ENCODE data around the gene TPCN2.

Gene TPCN2

DNA sequence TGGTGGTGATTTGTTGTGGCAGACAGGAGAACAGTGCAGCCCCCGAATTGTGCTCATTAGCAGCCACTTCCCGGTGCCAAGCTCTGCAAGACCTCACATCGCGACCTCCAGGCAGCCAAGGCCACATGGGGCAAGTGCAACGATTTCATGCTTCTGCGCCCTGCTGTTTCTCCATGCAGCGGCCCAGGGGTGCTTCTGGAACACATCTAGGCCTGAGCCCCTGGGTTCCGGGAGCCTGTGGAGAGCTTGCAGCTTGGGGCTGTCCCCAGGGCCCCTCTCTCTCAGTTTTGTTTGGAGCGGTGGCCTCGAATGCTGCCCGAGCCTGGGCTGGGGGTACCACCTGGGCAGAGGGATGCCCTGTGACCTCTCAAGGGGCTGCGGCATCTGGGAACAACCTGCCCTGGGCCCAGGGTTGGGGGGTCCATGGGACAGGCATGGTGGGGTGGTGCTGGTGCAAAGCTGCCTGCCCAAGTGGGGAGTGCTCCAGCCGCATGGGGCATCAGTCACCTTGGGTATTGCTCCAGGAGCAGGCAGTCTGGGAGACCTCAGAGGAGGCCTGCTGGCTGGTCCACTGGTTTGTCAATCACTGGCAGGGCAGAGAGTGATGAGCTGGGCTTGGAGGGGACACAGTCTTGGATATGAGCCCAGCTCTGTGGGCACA is 51.9 kb downstream of the TPCN2 start:
- Histone ChIP-seq H3K27me3 (ENCODE audit: control insufficient read depth in 5 of 5, insufficient read depth in 4 of 5, low read length in 5 of 5) (peaks cover 0 to 23% (median 6%) of the 10 kb centered on the region in 5 donors), H3K4me1 (ENCODE audit: control insufficient read depth in 5 of 5, insufficient read depth in 5 of 5, low read length in 5 of 5) (peaks cover 0 to 10% (median 7%) of the 10 kb centered on the region in 5 donors), H3K36me3 (ENCODE audit: control insufficient read depth in 5 of 5, insufficient read depth in 5 of 5, low read length in 5 of 5) (peaks cover 0 to 5% (median 0%) of the 10 kb centered on the region in 5 donors), H3K9me3 (ENCODE audit: control insufficient read depth in 5 of 5, low read length in 5 of 5) (no peaks in the 10 kb centered on the region), H3K9ac (ENCODE audit: low read length in 5 of 5) (no peak overlapping the region), H3K27ac (ENCODE audit: low read depth, low read length) (no peak overlapping the region), H3K4me3 (ENCODE audit: low read depth in 1 of 5, low read length in 5 of 5) (no peak overlapping the region)

DNA sequence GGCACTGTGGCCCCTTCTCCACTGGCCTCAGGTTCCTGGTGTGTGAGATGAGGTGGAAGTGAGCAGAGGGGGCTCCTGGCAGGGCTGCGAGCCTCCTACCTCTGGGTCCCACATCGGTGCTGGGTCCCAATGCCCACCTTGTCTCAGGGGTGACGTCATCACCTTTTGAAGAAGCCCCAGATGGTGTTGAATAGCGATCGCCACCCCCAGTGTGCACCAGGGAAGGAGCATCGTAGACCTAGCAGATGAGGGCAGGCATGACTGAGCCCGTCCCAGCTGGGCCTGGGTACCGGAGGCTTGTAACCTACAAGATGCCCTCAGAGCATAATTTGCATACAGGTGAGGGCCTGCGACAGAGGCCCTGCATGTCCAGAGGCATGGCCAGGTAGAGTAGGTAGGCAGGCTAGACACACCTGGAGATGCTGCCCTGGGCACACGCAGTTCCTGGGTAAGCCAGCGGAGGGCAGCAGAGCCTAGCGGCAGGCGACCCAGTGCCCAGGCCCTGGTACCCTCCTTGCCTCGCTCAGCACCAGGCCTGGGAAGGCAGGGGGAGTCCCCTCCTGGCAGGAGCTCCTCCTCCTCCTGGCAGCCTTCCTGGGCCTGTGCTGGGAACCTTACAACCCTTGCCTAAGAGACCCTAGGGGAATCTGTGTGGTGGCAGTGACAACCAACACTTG is 52.5 kb downstream of the TPCN2 start:
- H3K9me3 ChIP-seq (ENCODE audit: control insufficient read depth in 5 of 5, low read length in 5 of 5) = no peaks in the 10 kb centered on the region
- peaks cover 0 to 27% (median 6%) of the 10 kb centered on the region in 5 donors for H3K27me3 ChIP-seq (ENCODE audit: control insufficient read depth in 5 of 5, insufficient read depth in 4 of 5, low read length in 5 of 5)
- H3K36me3 ChIP-seq (ENCODE audit: control insufficient read depth in 5 of 5, insufficient read depth in 5 of 5, low read length in 5 of 5) = peaks cover 0 to 5% (median 0%) of the 10 kb centered on the region in 5 donors
- no peak overlapping the region for H3K27ac ChIP-seq (ENCODE audit: low read depth, low read length)
- peaks cover 0 to 17% (median 10%) of the 10 kb centered on the region in 5 donors for H3K4me1 ChIP-seq (ENCODE audit: control insufficient read depth in 5 of 5, insufficient read depth in 5 of 5, low read length in 5 of 5)
- H3K4me3 ChIP-seq (ENCODE audit: low read depth in 1 of 5, low read length in 5 of 5) = no peak overlapping the region
- H3K9ac ChIP-seq (ENCODE audit: low read length in 5 of 5) = no peak overlapping the region

DNA sequence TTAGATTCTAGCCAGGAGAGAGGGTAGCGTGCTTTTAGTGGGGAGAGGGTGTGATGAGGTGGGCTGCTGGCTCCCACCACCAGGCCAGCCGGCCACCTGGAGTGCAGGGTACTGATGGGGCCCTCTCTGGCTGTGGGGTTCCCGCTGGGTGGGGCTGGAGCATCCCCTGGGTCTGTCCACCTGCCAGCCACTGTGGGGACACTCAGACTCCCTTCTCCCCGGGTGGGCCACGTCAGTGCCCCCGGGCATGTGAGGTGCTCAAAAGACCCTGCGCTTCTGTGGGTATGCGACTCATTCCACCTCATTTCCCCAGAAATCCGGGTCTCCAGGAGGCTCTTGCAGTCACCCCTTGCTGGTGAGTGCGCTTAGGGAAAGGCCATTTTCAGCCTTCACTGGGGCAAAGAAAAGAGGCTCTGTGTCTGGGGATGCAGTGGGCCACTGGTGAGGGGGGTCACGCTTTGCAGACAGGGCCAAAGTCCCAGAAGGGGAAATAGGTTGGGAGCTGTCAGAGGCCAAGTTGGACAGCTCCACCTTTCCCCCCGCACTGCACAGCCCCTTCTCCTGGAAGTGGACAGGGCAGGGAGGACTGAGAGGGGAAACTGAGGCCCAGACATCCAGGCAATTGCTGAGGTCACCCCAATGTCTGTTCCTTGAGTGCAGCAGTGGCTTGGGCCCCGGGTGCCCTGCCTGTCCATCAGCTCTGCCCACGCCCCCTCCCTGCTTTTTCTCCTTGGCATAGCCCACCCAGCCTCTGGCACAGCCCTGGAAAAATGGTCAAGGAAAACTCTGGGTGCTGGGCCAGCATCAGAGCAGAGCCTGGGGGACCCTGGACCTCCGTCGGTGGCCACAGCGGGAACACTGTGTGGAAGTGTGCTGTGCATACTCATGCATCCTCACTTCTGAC is 53.3 kb downstream of the TPCN2 start:
- no peak overlapping the region for H3K4me3 ChIP-seq (ENCODE audit: low read depth in 1 of 5, low read length in 5 of 5)
- H3K36me3 ChIP-seq (ENCODE audit: control insufficient read depth in 5 of 5, insufficient read depth in 5 of 5, low read length in 5 of 5) = no peaks in the 10 kb centered on the region
- H3K27ac ChIP-seq (ENCODE audit: low read depth, low read length) = no peak overlapping the region
- H3K9me3 ChIP-seq (ENCODE audit: control insufficient read depth in 5 of 5, low read length in 5 of 5) = no peaks in the 10 kb centered on the region
- no peak overlapping the region for H3K9ac ChIP-seq (ENCODE audit: low read length in 5 of 5)
- H3K27me3 ChIP-seq (ENCODE audit: control insufficient read depth in 5 of 5, insufficient read depth in 4 of 5, low read length in 5 of 5) = peaks cover 0 to 31% (median 6%) of the 10 kb centered on the region in 5 donors
- H3K4me1 ChIP-seq (ENCODE audit: control insufficient read depth in 5 of 5, insufficient read depth in 5 of 5, low read length in 5 of 5) = peaks cover 0 to 22% (median 10%) of the 10 kb centered on the region in 5 donors

DNA sequence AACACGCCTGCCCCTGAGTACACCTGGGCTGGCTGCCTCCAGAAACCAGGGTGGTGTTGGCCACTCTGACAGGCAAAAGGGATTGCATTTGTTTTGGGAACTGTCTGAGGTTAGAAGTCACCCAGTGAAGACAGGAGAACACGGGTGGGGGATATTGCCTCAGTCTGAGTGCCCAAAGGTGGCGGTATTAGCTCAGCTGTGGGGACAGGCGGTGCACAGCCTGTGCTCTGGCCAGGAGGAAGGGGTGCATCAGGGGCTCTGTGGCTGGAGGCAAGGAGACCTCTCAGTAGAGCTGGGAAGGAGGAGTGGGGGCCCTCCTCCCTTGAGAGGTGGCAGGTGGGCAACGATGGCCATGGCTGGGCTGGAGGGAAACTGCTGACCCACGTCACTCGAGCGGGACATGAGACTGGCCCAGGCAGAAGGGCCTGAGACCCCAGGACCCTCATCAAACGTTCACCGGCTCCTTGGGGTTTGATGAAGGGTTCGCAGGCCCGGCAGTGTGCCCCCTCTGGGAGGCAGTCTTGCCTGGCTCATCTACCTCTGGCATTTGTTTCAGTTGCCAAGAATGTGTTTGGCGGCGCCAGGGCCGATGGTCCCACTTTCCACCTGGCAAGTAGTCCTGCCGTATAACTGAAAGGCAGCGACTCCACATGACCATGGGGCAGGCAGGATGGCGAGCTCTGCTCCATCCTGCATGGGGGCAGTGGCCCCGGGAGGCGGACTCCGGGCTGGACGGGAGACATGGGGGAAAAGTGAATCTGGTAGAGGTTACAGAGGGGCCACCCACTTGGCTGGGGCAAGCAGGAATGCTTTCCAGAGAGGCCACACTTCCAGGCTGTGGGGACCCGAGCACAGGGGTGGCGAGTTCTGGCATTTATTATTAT is 54.2 kb downstream of the TPCN2 start:
- peaks cover 0 to 39% (median 7%) of the 10 kb centered on the region in 5 donors for H3K27me3 ChIP-seq (ENCODE audit: control insufficient read depth in 5 of 5, insufficient read depth in 4 of 5, low read length in 5 of 5)

DNA sequence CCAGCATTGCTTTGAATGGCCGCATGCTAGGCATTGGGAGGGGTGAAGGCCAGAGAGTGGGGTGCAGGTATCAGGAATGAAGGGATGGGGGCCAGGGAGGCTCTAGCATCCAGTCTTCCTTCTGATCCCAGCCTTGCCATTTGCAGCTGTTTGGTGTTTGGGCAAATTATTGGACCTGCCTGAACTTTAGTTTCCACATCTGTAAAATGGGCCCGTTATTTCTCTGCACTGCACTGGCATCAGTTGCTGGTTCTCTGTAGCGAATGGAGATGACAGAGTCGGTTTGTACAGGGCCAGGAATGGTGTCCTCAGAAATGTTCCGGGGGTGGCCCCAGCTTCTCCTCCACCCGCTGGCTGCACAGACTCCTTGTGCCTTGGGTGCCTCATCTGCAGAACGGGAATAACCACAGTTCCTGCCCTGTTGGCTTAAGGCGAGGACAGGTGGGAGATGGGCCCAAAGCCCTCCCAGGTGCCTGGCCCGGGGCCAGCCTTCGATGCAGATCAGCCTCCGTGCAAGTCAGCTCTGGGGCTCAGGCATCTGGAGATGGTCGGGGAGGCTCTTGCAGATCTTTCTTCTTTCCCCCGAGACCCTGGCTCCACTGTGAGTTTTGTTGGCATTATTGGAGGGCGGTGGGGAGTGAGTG is 55.6 kb downstream of the TPCN2 start:
- H3K36me3 ChIP-seq (ENCODE audit: control insufficient read depth in 5 of 5, insufficient read depth in 5 of 5, low read length in 5 of 5) = peaks cover 0 to 3% (median 0%) of the 10 kb centered on the region in 5 donors
- no peak overlapping the region for H3K27ac ChIP-seq (ENCODE audit: low read depth, low read length)
- H3K4me3 ChIP-seq (ENCODE audit: low read depth in 1 of 5, low read length in 5 of 5) = no peak overlapping the region
- H3K27me3 ChIP-seq (ENCODE audit: control insufficient read depth in 5 of 5, insufficient read depth in 4 of 5, low read length in 5 of 5) = peaks cover 0 to 41% (median 7%) of the 10 kb centered on the region in 5 donors
- no peak overlapping the region for H3K9ac ChIP-seq (ENCODE audit: low read length in 5 of 5)
- peaks cover 0 to 22% (median 10%) of the 10 kb centered on the region in 5 donors for H3K4me1 ChIP-seq (ENCODE audit: control insufficient read depth in 5 of 5, insufficient read depth in 5 of 5, low read length in 5 of 5)
- peaks cover 0 to 6% (median 3%) of the 10 kb centered on the region in 5 donors for H3K9me3 ChIP-seq (ENCODE audit: control insufficient read depth in 5 of 5, low read length in 5 of 5)

More for the DNA sequence above, 54.2 kb downstream of the TPCN2 start:
- no peak overlapping the region for H3K9ac ChIP-seq (ENCODE audit: low read length in 5 of 5)
- H3K9me3 ChIP-seq (ENCODE audit: control insufficient read depth in 5 of 5, low read length in 5 of 5) = peaks cover 0 to 6% (median 3%) of the 10 kb centered on the region in 5 donors
- peaks cover 0 to 22% (median 10%) of the 10 kb centered on the region in 5 donors for H3K4me1 ChIP-seq (ENCODE audit: control insufficient read depth in 5 of 5, insufficient read depth in 5 of 5, low read length in 5 of 5)
- H3K36me3 ChIP-seq (ENCODE audit: control insufficient read depth in 5 of 5, insufficient read depth in 5 of 5, low read length in 5 of 5) = no peaks in the 10 kb centered on the region
- no peak overlapping the region for H3K27ac ChIP-seq (ENCODE audit: low read depth, low read length)
- H3K4me3 ChIP-seq (ENCODE audit: low read depth in 1 of 5, low read length in 5 of 5) = no peak overlapping the region

DNA sequence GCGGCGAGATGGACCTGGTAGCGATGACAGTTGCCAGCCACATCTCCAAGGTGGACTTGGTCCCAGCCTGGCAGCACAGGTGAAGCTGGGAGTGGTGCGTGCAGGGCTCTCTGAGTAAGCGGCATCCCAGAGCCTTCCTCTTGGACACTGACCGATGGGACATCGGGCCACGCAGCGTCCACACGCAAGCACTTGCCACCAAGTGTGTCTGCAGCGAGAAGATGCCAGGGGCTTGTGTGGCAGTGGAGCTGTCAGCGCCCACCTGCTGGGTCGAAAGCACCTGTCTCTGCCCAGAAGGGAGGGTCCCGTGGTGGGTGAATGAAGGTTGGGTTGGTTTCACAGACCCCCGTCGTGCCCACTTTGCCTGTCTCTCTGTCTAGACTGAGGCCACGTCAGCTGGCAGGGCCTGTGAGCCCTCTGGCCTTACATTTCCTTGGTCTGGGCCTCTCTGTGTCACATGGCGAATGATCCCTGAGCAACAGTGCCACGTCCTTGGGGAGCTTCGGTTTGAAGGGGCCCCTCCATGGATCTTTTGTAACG is 56.2 kb downstream of the TPCN2 start:
- peaks cover 0 to 3% (median 0%) of the 10 kb centered on the region in 5 donors for H3K36me3 ChIP-seq (ENCODE audit: control insufficient read depth in 5 of 5, insufficient read depth in 5 of 5, low read length in 5 of 5)
- peaks cover 0 to 6% (median 3%) of the 10 kb centered on the region in 5 donors for H3K9me3 ChIP-seq (ENCODE audit: control insufficient read depth in 5 of 5, low read length in 5 of 5)
- no peak overlapping the region for H3K4me3 ChIP-seq (ENCODE audit: low read depth in 1 of 5, low read length in 5 of 5)
- H3K9ac ChIP-seq (ENCODE audit: low read length in 5 of 5) = no peak overlapping the region
- H3K27me3 ChIP-seq (ENCODE audit: control insufficient read depth in 5 of 5, insufficient read depth in 4 of 5, low read length in 5 of 5) = peaks cover 0 to 41% (median 7%) of the 10 kb centered on the region in 5 donors
- no peak overlapping the region for H3K27ac ChIP-seq (ENCODE audit: low read depth, low read length)
- H3K4me1 ChIP-seq (ENCODE audit: control insufficient read depth in 5 of 5, insufficient read depth in 5 of 5, low read length in 5 of 5) = peaks cover 0 to 22% (median 10%) of the 10 kb centered on the region in 5 donors

DNA sequence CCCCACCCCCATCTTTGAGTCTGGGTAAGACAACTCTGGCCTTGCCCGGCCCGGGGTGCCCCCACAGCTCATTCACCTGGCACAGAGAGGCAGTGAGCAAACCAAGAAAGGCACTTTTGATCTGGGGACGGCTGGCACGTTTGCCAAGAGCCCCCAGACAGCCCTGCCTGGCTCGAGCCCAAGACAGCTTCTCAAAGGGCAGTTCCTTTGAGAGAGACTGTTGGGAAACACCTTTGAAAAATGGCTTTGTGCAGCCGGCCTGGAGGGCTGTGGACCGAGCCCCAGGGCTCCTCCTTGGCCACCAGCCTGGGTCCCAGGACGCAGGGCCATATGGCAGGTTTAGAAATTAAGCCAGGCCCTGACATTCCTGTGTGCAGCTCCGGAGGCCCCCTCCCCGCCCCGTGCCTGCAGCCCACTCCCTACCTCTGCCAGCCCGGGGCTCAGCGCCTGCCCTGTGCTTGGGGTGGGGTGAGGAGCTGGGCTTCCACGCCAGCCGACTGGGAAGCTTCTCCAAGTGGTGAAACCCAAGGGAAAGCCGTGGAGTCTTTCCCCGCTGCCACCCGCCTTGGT is 56.8 kb downstream of the TPCN2 start:
- H3K4me1 ChIP-seq (ENCODE audit: control insufficient read depth in 5 of 5, insufficient read depth in 5 of 5, low read length in 5 of 5) = peaks cover 0 to 22% (median 10%) of the 10 kb centered on the region in 5 donors
- peaks cover 0 to 6% (median 3%) of the 10 kb centered on the region in 5 donors for H3K9me3 ChIP-seq (ENCODE audit: control insufficient read depth in 5 of 5, low read length in 5 of 5)
- H3K9ac ChIP-seq (ENCODE audit: low read length in 5 of 5) = no peak overlapping the region
- H3K27ac ChIP-seq (ENCODE audit: low read depth, low read length) = no peak overlapping the region
- H3K36me3 ChIP-seq (ENCODE audit: control insufficient read depth in 5 of 5, insufficient read depth in 5 of 5, low read length in 5 of 5) = peaks cover 0 to 3% (median 0%) of the 10 kb centered on the region in 5 donors
- no peak overlapping the region for H3K4me3 ChIP-seq (ENCODE audit: low read depth in 1 of 5, low read length in 5 of 5)
- H3K27me3 ChIP-seq (ENCODE audit: control insufficient read depth in 5 of 5, insufficient read depth in 4 of 5, low read length in 5 of 5) = peaks cover 0 to 41% (median 7%) of the 10 kb centered on the region in 5 donors

DNA sequence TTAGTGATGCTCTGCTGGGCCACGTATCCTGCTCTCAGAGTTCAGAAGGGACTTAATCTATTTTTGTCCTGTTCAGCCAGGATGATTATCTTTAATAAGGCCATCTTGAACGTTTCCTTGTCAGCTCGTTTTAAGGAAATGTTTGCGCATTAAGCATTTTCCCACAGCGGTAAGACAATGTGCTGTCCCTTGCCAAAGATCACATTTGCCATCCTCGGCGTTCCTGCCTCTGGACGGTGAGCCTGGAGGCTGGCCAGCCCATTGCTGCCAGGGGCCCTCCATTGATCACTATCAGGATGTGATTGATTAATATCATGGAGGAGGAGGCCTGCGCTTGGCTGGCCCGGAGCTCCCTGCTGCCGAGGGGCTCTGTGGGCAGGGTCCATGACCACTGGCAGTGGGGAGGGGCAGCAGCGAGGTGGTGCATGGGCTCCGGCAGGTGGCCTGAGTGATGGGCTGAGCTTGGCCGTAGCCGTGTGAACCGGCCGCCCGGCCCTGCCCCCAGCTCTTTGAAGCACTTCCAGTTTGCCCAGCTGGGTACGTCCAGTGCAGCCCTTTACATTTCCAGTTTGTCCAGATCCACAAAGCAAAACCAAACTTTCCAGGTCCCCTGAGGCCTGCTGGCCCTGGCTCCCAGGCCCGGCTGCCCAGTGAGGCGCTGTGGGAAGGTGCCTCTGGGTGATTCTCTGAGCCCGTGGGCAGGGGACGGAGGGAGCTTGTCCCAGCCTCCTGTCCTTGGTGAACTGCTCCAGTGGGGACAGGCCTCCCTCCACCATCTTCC is 57.5 kb downstream of the TPCN2 start:
- Histone ChIP-seq H3K9ac (ENCODE audit: low read length in 5 of 5) (no peak overlapping the region), H3K36me3 (ENCODE audit: control insufficient read depth in 5 of 5, insufficient read depth in 5 of 5, low read length in 5 of 5) (peaks cover 0 to 3% (median 0%) of the 10 kb centered on the region in 5 donors), H3K9me3 (ENCODE audit: control insufficient read depth in 5 of 5, low read length in 5 of 5) (peaks cover 0 to 6% (median 3%) of the 10 kb centered on the region in 5 donors), H3K4me1 (ENCODE audit: control insufficient read depth in 5 of 5, insufficient read depth in 5 of 5, low read length in 5 of 5) (peaks cover 0 to 22% (median 10%) of the 10 kb centered on the region in 5 donors), H3K4me3 (ENCODE audit: low read depth in 1 of 5, low read length in 5 of 5) (no peak overlapping the region), H3K27me3 (ENCODE audit: control insufficient read depth in 5 of 5, insufficient read depth in 4 of 5, low read length in 5 of 5) (peaks cover 0 to 38% (median 7%) of the 10 kb centered on the region in 5 donors), H3K27ac (ENCODE audit: low read depth, low read length) (no peak overlapping the region)

Measured in subcutaneous abdominal adipose tissue (tissue), 5 donors.